Measurements from ENCODE around the gene RFLNA. TPM values are rescaled to one million over a fixed set of nuclear protein-coding genes. Genes with fewer than 3 reads are reported as not detected.

The RFLNA gene
- total and polyA plus RNA-seq, 2 of the 4 experiments (the other 2 are of a cell fraction) = not detected

DNA sequence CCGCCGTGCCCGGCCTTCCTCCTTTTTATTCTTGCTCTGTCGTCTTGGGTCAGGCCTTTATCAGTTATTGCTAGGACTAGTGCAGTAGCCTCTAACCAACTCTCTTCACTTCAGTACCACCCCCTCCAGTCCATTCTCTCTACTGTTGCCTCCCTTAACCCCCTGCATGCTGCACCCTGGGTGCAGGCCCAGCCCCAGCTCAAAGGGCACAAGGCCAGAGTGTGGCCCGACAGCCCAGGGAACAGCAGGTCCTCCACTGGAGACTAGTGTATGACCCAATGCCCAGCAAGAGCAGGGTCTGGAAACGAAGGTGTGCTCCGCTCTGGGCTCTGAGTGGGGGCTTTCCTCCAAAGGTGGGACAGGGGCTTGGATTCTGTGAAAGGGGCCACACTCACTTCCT, 30.0 kb upstream of the RFLNA start:
- DNase-seq (no peak), ATAC-seq (ENCODE audit: low read depth) (no peak)
- no peak overlapping the region for H2BK5ac ChIP-seq (ENCODE audit: low read depth, low read length, poor library complexity, severe bottlenecking)
- 0 out of 2 replicates have a peak, but pooled peaks cover 3% of the 10 kb centered on the region for H3K9me3 ChIP-seq (ENCODE audit: control insufficient read depth, insufficient read depth, low read length)
- H3K27me3 ChIP-seq (ENCODE audit: control insufficient read depth, insufficient read depth, low read length) = peaks cover 39% of the 10 kb centered on the region
- no peaks in the 10 kb centered on the region for H3K4me1 ChIP-seq (ENCODE audit: control insufficient read depth, insufficient read depth, low read length)
- no peak overlapping the region for H2BK15ac ChIP-seq (ENCODE audit: low read depth, low read length)
- H3K9me1 ChIP-seq (ENCODE audit: insufficient read depth, low read length) = no peaks in the 10 kb centered on the region
- no peak overlapping the region for H3K9ac ChIP-seq (ENCODE audit: low read depth, low read length)
- H3K14ac ChIP-seq (replicated peaks; ENCODE audit: low read depth, low read length) = no peak overlapping the region
- H3K4me3 ChIP-seq (ENCODE audit: insufficient read depth, low read depth, low read length) = no peak overlapping the region
- no peak overlapping the region for H3K27ac ChIP-seq (ENCODE audit: insufficient read depth, low read length)
- H3K4ac ChIP-seq (ENCODE audit: low read depth, low read length) = no peak overlapping the region
- H2AK9ac ChIP-seq (replicated peaks; ENCODE audit: low read depth, low read length, poor library complexity) = no peak overlapping the region
- H3K79me1 ChIP-seq (ENCODE audit: low read depth in 1 of 2, low read length in 2 of 2) = no peaks in the 10 kb centered on the region
- H3K36me3 ChIP-seq (ENCODE audit: control insufficient read depth, insufficient read depth, low read length) = no peaks in the 10 kb centered on the region
- no peaks in the 10 kb centered on the region for H4K20me1 ChIP-seq (ENCODE audit: insufficient read depth, low read length)
- H4K8ac ChIP-seq (ENCODE audit: low read depth in 2 of 2, low read length in 2 of 2) = no peak overlapping the region
- no peak overlapping the region for H3K23ac ChIP-seq (ENCODE audit: low read depth, low read length)
- in situ Hi-C loops (cut with MboI; ENCODE audit: low sequenced_read_pairs) = no loop called here
- H4K91ac ChIP-seq (ENCODE audit: insufficient read depth, low read depth, low read length) = no peak overlapping the region
- dilution Hi-C loops (cut with HindIII; ENCODE audit: low sequenced_read_pairs, unreplicated experiment) = no loop called here
- BruUV-seq (replicated peaks) = no TSS peak
- no peak overlapping the region for H2BK20ac ChIP-seq (ENCODE audit: low read depth, low read length)
- no peak overlapping the region for H3K56ac ChIP-seq (ENCODE audit: extremely low read depth, insufficient read depth, low read length)
- H2BK120ac ChIP-seq (ENCODE audit: low read depth, low read length) = no peak overlapping the region
- intact Hi-C loops (cut with micrococcal nuclease) = no loop called here
- no peak overlapping the region for H2AFZ ChIP-seq (replicated peaks; ENCODE audit: low read length, poor library complexity)
- H2AK5ac ChIP-seq (ENCODE audit: low read depth, low read length) = no peak overlapping the region
- no peak overlapping the region for H3K4me2 ChIP-seq (ENCODE audit: low read depth, low read length)
- POLR2A ChIA-PET (ENCODE audit: unreplicated experiment) = no interaction called here
- no peak overlapping the region for H3K18ac ChIP-seq (ENCODE audit: low read depth, low read length)
- WGBS, 2 experiments (ENCODE audit: extremely low coverage in 2 of 2, insufficient read length in 1 of 2) = 100% methylated on average over 4 of the region's 7 CpGs; no CpG with 5 or more reads in 1 of the 2 experiments
- CTCF ChIA-PET = no interaction called here
- no peak overlapping the region for H4K5ac ChIP-seq (ENCODE audit: low read depth, low read length)
- TF ChIP-seq MAZ (IDR thresholded peaks at IDR 0.05; ENCODE audit: borderline replicate concordance, low read depth, low read length) (no peak), RFX5 (IDR thresholded peaks at IDR 0.05; ENCODE audit: low read depth, low read length) (no peak), MAFK (IDR thresholded peaks at IDR 0.05; ENCODE audit: low read depth, low read length) (no peak)
- TF ChIP-seq, protein P1, sequence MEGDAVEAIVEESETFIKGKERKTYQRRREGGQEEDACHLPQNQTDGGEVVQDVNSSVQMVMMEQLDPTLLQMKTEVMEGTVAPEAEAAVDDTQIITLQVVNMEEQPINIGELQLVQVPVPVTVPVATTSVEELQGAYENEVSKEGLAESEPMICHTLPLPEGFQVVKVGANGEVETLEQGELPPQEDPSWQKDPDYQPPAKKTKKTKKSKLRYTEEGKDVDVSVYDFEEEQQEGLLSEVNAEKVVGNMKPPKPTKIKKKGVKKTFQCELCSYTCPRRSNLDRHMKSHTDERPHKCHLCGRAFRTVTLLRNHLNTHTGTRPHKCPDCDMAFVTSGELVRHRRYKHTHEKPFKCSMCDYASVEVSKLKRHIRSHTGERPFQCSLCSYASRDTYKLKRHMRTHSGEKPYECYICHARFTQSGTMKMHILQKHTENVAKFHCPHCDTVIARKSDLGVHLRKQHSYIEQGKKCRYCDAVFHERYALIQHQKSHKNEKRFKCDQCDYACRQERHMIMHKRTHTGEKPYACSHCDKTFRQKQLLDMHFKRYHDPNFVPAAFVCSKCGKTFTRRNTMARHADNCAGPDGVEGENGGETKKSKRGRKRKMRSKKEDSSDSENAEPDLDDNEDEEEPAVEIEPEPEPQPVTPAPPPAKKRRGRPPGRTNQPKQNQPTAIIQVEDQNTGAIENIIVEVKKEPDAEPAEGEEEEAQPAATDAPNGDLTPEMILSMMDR (conservative IDR thresholded peaks at IDR 0.05; ENCODE audit: low read depth, low read length) = no peak

Measured in IMR-90 (cell line).